Inferior parietal cortex (tissue), 1 donor: Measurements from ENCODE around the gene EWSR1.

Source experiments
- DNase-seq: peaks from one replicate; pipeline ENCODE4 v3.0.0-alpha.2; 2016; ENCODE audit errors: extremely low spot score

The EWSR1 gene

DNA sequence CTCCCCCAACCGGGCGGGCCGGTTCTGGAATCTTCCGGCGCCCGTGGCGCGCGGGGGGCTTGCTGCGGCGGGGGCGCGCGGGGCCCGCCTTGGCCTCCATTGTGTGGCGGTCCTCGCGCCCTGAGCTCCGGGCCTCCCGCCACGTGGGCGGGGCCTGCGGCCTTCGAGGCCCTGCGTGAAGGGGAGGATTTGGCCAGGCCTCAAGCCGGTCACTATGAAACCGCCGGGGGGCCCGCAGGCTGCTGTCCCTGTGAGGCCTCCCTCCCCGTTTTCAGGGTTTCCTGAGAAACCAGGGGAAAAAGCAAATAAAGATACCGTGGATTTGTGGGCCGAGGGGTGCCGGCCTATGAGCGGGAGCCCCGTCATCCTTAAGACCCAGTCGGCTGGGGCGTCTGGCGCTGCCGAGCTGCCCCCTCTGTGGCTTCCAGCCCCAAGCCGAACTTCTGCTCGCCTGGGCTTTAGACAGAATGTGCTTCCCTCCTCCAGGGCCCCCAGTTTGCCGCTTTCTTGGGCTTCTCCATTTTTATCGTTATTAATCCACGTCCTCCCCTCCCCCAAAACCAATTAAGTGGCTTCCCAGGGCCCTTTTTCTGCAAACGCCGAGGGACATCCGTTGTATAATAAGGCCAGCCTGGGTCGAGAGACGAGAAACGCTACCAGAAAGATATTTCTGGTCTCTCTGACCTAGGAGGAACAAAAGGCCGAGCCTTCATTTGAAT is 602 bp downstream of the EWSR1 start:
- DNase-seq, result peak; percentile 34

GRCh38 chr22:29269230-29269604 is 1.1 kb downstream of the EWSR1 start:
- DNase-seq, result no peak

- no peak for DNase-seq
Observed at GRCh38 chr22:29269731-29270474, 1.8 kb downstream of the EWSR1 start.

DNA sequence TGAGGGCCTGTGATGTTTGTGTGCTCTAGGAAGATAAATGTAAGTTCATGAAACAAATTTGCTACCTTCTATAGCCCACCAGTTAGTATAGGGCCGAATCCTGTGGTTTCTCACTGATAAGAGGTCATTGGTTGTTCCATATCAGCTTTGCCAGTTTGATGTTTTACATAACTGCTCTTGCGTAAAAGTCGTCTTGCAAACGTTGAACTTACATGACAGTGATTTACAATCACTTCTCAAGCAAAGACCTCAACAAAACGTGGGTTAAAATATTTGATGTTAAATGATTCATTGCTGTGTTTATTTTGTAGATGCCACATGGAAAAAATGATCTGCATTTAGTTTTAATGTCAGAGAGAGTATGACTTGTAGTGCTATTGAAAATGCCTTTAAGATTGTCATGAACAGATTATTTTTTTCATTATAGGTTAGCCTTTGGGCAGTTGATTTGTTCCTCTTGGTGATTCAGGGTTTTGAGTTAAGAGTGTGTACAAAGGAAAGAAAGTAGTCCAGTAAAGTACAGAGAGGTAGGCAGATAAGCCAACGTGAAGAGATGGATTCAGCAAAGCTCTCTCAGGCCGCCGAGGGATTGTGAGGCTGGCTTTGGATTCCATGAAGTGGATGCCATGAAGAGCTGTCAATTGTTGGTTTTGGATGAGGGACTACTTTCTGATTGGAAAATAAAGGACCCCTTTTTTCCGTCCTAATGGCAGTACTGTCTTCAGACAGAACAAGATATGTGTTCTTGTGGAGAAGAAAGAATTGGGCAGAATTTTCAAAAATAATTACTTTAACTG is 2.6 kb downstream of the EWSR1 start:
- DNase-seq, result no peak

- DNase-seq, result no peak
Observed at GRCh38 chr22:29272624-29273023, 4.6 kb downstream of the EWSR1 start.

DNA sequence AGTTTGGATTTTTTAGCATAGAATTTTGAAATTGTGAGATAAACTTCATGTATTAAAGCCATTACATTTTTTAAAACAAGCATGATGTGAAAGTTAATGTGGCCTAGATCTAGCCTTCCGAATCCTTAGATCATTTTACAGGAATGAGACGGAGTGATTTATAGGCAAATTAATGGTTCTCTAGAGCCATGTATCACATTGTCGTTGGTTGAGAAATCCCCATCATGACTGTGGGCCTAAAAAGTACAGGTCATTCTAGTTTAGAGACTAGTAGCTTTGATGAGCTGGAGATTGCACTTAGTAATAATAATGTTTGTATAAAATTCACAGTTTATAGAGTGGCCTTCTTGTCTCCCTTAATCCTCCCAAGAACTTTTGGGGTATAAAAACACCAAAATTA is 7.1 kb downstream of the EWSR1 start:
- no peak for DNase-seq

DNA sequence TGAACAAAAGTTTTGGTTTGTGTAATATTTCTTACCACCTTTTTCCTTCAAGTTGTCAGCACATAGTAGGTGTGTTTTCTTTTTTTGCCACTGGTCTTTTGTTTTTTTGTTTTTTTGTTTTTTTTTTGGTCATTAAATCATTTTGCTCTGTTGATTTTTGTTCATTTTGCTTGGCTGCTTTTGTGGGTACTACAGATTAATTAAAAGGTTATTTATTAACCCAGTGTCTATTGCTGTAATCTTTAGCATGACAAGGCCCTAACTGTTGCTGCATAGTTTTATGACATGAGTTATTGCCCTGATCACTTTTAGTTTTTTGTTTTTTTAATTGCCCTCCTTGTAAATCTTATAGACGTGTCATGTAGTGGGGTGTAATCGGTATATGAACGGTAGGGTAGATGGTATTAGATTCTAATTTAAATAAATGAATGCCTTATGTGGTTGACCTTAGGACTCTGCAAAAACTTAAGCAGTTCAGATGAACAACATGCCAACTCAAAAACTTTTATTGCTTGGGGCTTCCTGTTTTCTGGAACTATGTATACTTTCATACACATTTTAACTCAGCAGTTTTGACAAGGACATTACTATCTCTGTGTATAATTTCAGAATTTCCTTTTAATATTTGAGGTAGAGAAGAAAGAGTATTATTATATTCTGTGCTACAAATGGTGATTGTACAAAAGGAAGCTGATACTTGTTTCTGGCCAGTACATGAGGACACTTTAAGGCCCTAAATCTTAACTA is 7.9 kb downstream of the EWSR1 start:
- DNase-seq, result no peak

DNA sequence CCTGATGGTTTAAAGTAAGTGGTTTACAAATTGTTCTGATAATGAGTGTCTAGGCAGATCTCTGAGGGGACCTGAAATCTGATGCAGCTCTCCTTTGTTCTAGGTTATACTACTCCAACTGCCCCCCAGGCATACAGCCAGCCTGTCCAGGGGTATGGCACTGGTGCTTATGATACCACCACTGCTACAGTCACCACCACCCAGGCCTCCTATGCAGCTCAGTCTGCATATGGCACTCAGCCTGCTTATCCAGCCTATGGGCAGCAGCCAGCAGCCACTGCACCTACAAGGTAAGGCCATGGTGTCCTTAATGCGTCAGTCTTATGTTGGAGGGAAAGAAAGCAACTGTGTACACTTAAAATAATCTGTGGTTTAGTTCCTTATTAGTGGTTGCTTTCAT is 9.9 kb downstream of the EWSR1 start:
- no peak for DNase-seq

- DNase-seq, result no peak
Observed at GRCh38 chr22:29284196-29284595, 16.1 kb downstream of the EWSR1 start.

GRCh38 chr22:29288837-29289236 is 20.8 kb downstream of the EWSR1 start:
- DNase-seq, result no peak

DNA sequence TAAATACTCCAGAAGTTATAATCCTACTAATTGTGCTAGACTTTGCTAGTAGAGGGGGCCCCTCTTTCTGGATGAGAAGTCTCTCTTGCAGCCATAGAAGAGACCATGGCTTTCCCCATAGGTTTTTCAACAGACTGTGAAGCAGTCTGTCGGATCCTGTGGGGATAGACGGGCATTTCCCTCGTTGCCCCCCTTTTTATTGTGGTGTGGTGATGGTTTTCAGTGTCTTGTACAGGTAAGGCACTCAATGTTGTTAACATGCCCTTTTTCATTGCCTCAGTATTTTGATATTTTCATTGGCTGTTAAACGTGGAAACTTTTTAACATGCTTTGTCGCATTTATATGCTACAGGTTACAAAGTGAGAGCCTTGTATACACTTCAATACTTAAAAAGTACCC is 22.0 kb downstream of the EWSR1 start:
- DNase-seq, result no peak

DNA sequence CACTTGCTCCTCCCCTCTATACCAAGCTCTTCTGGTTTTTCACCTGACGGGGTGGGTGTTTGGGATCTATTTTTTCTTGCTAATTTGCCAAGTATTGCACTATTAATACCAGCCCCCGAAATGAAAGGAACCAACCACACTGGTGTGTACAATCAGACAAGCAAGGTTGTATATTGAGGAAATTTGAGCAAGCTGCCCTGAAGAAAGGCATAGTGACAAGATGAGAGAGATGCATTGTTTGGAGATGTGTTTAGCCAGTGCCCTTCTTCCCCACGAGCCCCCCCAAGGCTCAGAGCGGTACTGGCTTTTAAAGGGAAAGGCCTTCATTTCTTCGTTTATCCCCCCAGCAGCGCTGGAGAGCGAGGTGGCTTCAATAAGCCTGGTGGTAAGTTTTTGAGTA is 23.1 kb downstream of the EWSR1 start:
- no peak for DNase-seq

DNA sequence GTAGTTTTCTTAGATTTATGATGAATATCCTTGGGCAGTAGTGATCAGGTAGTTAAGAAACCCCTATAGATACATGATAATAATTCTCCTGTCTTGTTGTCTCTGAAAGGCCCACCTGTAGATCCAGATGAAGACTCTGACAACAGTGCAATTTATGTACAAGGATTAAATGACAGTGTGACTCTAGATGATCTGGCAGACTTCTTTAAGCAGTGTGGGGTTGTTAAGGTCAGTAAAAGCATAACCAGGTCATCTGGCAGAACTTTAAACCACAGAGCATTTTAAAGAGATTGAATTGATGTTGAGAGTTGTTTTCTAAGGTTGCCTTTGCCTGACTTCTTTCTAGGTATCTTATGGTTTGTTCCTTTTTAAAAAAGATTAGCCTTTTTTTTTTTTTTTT is 24.3 kb downstream of the EWSR1 start:
- no peak for DNase-seq

DNA sequence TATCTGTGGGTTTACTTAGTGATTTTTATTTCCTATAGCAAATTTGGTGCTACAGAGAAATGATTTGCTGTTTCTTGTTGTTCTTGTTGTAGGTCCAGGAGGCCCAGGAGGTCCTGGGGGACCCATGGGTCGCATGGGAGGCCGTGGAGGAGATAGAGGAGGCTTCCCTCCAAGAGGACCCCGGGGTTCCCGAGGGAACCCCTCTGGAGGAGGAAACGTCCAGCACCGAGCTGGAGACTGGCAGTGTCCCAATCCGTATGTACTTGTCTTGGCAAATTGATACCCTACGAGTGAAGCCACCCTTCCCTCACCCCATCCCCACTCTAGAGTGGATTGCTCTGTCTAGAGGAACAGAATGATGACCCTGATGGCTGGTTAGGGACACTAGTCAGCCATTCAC is 30.6 kb downstream of the EWSR1 start:
- DNase-seq, result no peak

DNA sequence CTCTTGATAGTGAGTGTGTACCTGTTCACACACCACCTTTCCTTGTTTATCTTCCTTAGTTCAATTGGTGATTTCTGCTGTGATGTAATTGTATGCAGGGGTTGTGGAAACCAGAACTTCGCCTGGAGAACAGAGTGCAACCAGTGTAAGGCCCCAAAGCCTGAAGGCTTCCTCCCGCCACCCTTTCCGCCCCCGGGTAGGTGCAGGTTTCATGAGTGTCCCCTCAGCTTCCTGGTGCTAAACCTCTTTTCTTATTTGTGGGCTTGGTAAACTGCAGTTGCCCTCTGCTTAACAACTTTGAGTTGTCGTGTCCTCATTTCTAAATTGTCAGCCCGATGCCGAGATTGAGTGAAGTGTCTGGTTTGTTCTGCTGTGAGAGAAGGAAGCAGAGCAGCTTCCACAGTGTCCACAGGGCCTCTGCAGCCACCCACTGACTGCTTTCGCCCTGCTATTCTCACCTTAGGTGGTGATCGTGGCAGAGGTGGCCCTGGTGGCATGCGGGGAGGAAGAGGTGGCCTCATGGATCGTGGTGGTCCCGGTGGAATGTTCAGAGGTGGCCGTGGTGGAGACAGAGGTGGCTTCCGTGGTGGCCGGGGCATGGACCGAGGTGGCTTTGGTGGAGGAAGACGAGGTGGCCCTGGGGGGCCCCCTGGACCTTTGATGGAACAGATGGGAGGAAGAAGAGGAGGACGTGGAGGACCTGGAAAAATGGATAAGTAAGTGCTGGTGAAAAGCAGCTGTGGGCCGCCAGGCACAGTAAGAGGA is 31.2 kb downstream of the EWSR1 start:
- DNase-seq, result no peak

GRCh38 chr22:29300467-29300806 is 32.4 kb downstream of the EWSR1 start:
- DNase-seq, result no peak

- no peak for DNase-seq
Observed at GRCh38 chr22:29300807-29301601, 32.9 kb downstream of the EWSR1 start.

DNA sequence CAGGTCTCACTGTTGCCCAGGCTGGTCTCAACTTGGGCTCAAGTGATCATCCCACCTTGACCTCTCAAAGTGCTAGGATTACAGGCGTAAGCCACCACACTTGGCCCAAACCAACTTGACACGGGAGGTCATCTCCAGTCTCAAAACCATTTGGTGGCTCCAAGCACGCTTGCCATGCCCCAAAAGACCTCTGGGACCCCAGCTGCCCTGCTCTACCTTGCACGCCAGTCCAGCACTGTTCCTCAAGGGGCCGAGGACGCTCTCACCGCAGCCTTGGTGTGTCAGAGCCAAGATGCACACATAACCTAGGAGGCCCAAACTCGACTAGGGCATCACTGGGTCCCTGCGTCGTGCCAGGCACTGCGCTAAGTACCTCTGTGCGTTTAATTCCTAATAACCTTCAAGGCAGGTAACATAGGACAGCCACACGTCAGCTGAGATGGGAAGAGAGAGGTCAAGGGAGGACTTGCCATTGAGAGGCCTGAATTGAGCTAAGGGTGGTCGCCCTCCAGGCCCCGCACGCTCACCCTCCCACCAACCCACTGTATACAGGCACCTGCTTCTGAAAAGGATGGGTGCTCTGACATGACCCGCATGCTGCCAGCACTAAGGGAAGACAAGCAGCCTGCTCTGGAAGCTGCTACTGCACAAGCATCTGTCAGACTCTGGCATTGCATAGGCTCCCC is 33.8 kb downstream of the EWSR1 start:
- DNase-seq, result no peak

DNA sequence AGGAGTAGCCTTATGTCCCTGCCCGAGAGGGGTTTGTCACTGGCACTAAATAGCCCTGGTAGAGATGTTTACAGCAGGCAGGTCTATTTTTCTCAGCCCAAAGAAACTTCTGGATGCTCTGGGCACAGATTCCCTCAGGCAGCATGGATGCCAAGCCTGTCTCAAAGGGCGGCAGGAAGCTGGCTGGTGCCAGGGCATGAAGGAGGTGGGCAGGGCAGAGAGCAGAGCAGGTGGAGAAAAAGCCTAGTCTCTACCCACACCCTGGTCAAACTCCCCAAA is 34.3 kb downstream of the EWSR1 start:
- DNase-seq, result no peak
